ENCODE results near the gene MICAL3. TPM values are rescaled to one million over a fixed set of nuclear protein-coding genes. Genes with fewer than 3 reads are reported as not detected.

The MICAL3 gene
- total RNA-seq, 1 donor from 2014 or later = 61.4 TPM

DNA sequence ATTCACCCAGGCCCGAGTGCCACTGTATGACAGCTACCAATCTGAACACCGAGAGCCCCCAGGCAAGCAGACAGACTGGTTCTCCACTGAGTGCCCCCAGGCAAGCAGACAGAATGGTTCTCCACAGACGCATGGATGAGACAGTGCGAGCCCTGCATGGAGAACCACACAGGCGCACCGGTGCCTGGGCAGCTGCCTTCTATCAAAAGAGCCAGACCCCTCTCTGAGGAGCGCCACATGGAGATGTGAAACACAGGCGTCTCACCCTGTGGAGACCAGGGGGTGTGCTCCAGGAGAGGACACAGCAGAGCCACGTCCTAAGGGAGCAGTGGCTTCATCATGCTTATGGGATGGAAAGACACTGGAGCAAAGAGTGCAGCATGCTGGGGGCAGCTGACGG is 155.6 kb downstream of the MICAL3 start:
- no peak for DNase-seq (ENCODE audit: low spot score)

DNA sequence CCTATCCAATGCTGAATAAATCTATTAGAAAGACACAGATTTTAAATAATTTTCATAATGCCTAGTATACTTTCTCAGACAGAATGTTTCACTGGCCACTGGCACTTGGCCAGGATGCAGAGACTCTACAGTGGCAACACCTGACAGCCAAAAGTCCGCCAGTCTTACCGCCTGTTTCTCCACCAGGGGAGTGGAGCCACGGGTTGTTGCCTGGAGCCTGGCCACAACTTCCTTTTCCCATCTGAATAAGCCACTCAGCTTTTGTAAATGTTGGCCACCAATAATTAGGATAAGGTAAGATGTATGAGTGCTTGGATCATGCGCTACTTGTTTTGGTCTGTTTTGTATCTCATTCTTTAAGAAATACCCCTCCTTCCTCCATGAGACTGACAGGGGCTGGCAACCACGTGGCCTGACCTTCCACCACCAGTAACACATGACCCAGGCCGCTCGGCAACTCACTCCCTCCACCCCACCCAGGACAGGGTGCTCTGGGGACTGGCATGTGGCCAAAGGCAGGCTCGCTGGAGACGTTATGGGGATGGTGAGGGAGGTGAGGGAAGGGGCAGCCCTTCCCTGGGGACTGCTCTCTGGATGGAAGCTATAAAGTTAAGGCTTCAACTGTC is 157.1 kb downstream of the MICAL3 start:
- no peak for DNase-seq (ENCODE audit: low spot score)

GRCh38 chr22:17866621-17867020 is 157.7 kb downstream of the MICAL3 start:
- DNase-seq (ENCODE audit: low spot score) = no peak

DNA sequence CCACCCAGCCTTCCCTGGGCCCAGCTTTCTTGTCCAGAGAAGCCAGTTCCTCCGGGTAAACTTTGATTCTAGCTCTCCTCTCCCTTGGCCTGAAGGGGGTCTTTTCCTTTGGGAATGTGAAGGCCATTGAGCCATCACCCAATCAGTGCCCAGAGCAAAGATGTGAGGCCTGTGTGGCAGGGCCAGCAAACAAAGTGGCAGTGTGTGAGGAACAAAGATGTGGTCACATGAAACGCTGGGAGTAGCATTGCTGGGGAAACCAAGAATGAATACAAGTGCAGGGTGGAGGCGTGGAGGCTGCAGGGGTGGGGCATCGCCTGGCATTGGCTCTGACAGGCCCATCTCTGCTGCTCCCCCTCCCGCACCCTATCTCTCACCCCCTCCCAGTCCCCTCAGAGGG is 158.2 kb downstream of the MICAL3 start:
- no peak for DNase-seq (ENCODE audit: low spot score)

- DNase-seq (ENCODE audit: low spot score) = no peak
Measured at GRCh38 chr22:17865183-17866055, 158.9 kb downstream of the MICAL3 start.

- no peak for DNase-seq (ENCODE audit: low spot score)
Measured at GRCh38 chr22:17864398-17865182, 159.8 kb downstream of the MICAL3 start.

- no peak for DNase-seq (ENCODE audit: low spot score)
Measured at GRCh38 chr22:17862646-17863181, 161.6 kb downstream of the MICAL3 start.

- no peak for DNase-seq (ENCODE audit: low spot score)
Measured at GRCh38 chr22:17861909-17862308, 162.5 kb downstream of the MICAL3 start.

DNA sequence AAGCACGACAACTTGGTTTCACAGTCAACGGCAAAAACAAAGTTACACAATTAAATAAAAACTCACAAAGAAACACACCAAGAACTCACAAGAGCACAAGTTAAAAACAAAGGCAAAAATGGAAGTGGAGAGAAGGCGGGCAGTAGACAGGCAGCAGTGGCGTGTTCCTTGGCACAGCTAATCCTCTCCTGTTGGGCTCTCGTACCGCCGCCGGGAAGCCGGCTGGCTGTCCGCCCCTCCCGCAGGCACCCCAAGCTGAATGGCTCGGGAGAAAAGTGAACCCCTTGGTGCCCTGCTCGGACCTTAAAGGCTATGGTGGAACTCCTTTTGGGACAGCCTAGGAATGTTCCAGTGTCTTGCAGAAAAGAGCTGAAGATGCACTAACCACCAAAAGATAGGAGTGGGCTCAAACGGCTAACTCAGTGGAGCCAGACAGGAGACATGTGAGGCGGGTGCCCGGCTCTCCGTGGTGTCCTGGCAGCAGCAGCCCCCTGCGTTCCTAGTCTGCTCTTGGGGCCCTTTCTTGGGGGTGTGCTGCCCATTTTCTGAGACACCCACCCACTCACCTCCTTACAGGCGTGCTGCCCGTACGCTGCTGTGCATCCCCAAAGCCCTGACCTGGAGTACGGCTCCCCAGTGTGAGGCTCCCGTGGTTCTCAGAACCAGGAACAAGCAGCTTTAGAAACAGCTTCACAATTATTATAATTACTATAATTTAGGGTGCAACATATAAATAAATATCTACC is 164.0 kb downstream of the MICAL3 start:
- no peak for DNase-seq (ENCODE audit: low spot score)

GRCh38 chr22:17858033-17858432 is 166.3 kb downstream of the MICAL3 start:
- no peak for DNase-seq (ENCODE audit: low spot score)

GRCh38 chr22:17855572-17856290 is 168.6 kb downstream of the MICAL3 start:
- DNase-seq (ENCODE audit: low spot score) = no peak

DNA sequence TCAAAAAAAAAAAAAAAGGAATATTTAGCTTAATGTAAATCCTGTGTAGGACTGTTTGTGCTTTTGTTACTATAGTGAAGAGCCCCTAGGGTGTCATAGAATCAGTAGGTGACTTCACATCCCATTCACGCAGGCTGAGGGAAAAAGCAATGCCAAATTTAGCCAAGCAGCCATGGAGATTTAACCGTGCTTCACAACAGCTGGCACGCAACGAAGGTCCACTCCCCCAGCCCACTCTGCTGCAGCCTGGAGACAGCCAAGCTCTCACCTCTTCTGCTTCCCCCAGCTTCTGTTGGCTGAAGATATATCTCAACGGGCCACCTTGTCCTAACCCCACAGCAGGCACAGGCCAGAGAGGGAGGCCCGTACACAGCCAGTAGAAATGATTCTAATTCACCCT is 171.3 kb downstream of the MICAL3 start:
- no peak for DNase-seq (ENCODE audit: low spot score)

DNA sequence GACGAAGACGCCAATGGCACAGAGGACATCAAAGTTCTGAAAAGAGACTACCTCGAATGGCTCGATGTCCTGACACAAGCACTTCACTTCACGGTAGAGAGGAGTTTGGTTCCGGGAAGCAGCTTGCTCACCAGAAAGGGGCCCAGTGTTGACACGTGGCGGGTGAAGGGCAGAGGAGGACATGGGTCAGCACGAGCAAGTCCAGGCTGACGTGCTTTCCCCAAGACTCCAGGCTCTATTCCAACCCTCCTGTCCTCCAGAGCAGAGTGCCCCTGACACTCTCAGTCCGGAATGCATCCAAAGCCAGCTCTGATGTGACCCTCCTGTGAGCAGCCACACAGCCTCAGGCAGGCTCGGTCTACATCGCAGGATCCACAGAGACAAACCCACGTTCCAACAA is 172.6 kb downstream of the MICAL3 start:
- no peak for DNase-seq (ENCODE audit: low spot score)

DNA sequence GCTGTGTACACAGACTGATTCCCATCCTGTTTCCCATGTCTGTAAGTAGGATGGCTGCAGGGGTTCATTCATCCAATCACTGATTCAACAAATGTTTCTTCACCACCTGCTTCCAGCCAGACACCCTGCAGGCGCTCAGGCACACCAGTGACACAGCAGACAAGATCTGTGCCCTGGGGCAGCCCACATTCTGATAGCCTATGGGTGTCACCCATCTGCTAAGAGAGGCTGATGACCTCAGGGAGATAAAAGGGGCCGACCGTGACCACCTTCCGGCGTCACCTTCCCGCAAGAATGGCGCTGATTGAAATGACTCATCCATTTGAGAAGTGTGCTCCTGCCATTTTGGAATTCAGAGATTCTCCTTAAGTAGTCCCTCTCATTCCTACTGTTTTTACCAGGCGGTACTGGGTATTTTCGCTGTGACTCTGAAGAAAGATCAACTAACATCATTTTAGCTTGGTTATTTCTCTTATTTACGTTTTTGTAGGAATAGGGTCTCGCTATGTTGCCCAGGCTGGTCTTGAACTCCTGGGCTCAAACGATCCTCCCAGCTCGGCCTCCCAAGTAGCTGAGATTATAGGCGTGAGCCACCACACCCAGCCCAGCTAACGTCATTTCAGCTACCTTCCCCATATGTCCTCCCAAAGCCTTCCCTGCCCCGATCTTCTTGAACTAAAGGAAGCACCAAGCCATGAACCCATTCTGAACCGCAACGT is 176.8 kb downstream of the MICAL3 start:
- DNase-seq (ENCODE audit: low spot score) = no peak

DNA sequence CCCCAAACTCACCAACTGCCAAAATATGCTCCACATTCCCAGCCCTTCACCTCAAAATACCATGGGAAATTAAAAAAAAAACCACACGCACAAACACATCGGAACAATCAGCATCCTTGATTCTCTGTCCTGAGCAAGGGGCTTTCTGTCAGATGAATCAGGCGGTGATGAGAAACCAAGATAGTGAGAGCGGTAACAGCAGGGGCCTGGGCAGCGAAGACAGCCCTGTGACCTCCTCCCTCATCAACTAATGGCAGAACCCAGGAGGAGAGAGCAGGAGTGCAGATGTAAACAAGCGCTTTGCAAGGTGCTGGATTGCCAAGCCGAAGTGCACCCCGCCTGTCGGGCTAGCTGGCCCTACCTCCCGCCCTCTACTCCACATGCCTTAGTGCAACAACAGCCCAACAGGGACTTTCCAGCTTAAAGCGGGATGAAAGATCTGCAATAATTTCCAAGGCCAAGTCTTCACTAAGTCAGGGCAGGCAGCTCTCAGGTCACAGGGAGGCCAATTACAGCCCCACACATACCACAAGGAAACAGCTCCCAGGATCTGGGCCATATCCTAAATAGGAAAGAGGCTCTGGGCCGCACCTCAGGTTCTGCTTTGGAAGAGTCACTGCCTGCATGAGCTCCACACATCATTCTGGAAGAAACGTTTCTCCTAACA is 177.9 kb downstream of the MICAL3 start:
- DNase-seq (ENCODE audit: low spot score) = no peak

DNA sequence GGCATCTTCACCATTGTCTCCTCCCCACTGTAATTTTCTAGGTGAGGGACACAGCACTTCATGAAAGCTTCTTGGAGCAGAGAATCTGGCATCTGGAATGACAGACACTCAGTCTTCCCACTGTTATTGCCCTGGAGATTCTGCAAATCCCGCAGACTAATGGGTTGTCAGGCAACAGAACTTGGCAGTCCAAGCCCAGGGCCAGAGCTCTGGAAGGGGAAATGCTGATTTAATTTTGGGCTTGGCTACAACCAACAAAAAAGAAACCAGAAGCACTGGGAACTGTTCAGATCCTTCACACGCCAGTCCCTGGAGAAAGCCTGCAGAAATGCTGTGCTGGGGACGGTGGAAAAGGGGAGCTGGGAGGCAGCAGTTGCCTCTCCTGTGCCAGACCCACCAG is 178.6 kb downstream of the MICAL3 start:
- DNase-seq (ENCODE audit: low spot score) = no peak

GRCh38 chr22:17845327-17845726 is 179.0 kb downstream of the MICAL3 start:
- no peak for DNase-seq (ENCODE audit: low spot score)

DNA sequence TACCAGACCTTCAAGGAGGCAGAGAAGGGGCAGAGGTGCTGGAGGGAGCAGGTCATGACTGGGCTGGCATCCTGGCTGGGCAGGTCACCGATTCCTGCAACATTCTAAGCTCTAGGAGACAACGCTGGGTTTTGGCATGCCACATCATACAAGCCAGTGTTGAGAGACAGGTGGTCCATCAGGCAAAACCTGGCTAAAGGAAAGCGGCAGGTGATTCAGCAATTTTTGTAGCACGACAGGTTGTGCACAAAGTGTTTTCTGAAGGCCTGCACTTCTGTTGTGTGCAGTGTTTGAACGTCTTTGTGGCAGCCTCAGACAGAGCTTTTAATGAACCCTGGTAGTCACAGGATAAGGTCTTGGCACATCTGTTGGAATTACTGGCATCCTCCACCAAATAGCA is 180.2 kb downstream of the MICAL3 start:
- no peak for DNase-seq (ENCODE audit: low spot score)

GRCh38 chr22:17842386-17842785 is 182.0 kb downstream of the MICAL3 start:
- DNase-seq (ENCODE audit: low spot score) = peak; percentile 31

GRCh38 chr22:17841836-17842235 is 182.5 kb downstream of the MICAL3 start:
- no peak for DNase-seq (ENCODE audit: low spot score)

Measured in mucosa of gallbladder (tissue), 1 donor.